Right ventricle myocardium inferior (tissue), 1 donor: Measurements from ENCODE around the gene TMEM163. TPM values are rescaled to one million over a fixed set of nuclear protein-coding genes. Genes with fewer than 3 reads are reported as not detected.
"Not testable (repeated sequence)": the region's sequence is repeated elsewhere in the genome, so short reads cannot be mapped to it uniquely, and the experiment has no call there.

ENCODE experiments used
- ATAC-seq: fragments of 200-7000 bp; cut with Tn5 transposase; one replicate; pipeline ENCODE4 v1.9.1; 2020; ENCODE audit warnings: mild to moderate bottlenecking, moderate library complexity
- DNase-seq: peaks from one replicate; pipeline ENCODE4 v3.0.0; 2021; ENCODE audit errors: missing footprints
- intact Hi-C: fragments of 100-400 bp; cut with DNase I; formaldehyde crosslinking; loops from one replicate; pipeline ENCODE4 v1.11.0; 2022
- total RNA-seq: library from RNA; stranded (reverse); fragmentation: NEBNext Ultra II Directional; extraction: Animal tissue kit (Norgen Biotek cat#: 25700); gene quantifications from one replicate; pipeline ENCODE4 v1.2.1, GENCODE V29; 2021
- donor health status: DM: no; HTN: yes; CAD: no; lungs with severe emphysema.

The TMEM163 gene
- total RNA-seq, 1 donor from 2014 or later, result 0.46 TPM

DNA sequence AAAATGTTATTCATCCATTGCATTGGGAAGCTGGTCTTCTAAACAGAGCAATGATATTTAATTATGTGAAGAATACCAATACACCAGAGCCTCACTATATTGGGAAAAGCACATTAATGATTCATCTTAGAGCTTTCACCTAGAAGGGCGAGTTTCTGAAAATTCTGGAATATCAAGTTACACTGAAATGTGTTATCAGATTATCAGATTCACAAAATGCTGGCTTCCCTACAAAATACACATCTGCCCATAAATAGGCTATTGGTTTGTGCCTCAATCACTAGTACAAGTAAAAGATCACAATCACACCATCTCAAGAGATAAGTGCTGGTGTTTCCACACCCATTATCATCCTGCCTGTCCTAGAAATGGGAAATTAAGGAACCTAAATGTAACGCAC, 200.7 kb downstream of the TMEM163 start:
- intact Hi-C loops, result no loop called here
- no peak for DNase-seq
- no peak for ATAC-seq

GRCh38 chr2:134515137-134515536, 203.7 kb downstream of the TMEM163 start:
- intact Hi-C loops, result no loop called here
- no peak for ATAC-seq
- no peak for DNase-seq

DNA sequence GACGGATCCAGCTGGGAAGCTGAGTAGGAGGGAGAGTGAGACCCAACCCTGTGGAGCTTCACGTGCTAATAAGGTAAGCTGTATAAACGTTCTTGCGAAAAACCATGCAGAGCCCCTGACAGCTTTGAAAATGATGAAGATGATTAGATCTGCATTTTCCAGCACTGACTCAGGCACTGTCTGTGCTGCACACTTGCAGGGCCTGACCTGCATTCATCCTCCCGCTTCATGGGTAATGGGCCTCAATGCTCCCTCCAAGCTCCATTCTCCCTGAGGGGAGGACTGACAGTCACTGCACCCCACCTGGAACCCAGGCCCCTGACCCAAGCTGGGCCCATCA, 205.4 kb downstream of the TMEM163 start:
- intact Hi-C loops, result no loop called here
- DNase-seq, result no peak
- no peak for ATAC-seq

- DNase-seq (no peak), ATAC-seq (no peak)
- intact Hi-C loops, result no loop called here
Measured at GRCh38 chr2:134512734-134513464, 205.9 kb downstream of the TMEM163 start.

DNA sequence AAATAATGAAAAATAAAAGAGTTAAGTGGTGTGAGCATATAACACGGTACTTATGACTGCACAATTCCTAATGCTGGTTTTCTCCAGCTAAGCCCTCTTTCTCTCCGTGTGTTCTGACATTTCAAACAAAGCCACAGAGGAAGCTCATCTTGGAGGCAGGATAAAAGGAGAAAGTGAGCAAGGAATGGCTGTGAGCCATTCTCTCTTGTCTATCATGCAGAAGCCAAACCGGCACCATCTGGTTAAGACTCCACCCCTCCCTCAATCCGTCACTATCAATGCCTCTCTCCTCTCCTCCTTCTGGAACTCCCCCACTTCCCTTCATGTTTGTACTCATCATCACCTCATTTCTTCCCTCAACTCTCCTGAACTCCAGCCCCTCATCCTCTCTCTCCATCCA, 210.4 kb downstream of the TMEM163 start:
- ATAC-seq, result no peak
- DNase-seq, result no peak
- intact Hi-C loops, result no loop called here

- no peak for ATAC-seq
Measured at GRCh38 chr2:134507697-134508096, 211.1 kb downstream of the TMEM163 start.

DNA sequence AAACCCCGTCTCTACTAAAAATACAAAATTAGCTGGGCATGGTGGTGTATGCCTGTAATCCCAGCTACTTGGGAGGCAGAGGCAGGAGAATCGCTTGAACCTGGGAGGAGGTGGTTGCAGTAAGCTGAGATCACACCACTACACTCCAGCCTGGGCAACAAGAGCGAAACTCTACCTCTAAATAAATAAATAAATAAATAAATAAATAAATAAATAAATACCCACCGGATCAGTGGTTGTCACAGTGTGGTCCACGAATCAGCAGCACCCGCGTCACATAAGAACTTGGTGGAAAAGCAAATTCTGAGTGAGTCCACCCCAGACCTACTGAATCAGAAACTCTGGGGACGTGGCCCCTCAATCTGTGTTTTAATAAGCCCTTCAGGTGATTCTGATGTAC, 211.6 kb downstream of the TMEM163 start:
- intact Hi-C loops, DNase-seq, ATAC-seq: not testable (repeated sequence)

More at GRCh38 chr2:134507697-134508096, 211.1 kb downstream of the TMEM163 start:
- intact Hi-C loops, result no loop called here
- no peak for DNase-seq

DNA sequence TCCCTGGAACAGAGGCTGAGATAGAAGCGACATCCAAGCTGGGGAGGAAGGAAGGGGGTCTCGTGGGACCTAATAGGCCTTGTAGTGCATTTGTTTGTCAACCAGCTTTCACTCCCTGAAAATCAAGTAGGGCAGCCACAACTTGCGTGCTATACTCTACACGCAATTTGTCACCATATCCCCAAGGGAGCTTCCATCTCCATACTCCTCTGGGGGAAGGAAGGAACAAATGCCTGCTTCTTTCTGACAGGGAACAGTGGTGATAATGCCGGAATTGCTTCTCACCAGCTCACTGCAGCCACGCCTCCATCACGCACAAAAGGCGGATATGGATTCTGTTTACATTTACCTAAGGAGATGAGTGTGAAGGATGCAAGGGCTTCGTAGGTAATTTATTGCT, 213.4 kb downstream of the TMEM163 start:
- DNase-seq, result no peak
- intact Hi-C loops, result no loop called here
- ATAC-seq, result no peak

DNA sequence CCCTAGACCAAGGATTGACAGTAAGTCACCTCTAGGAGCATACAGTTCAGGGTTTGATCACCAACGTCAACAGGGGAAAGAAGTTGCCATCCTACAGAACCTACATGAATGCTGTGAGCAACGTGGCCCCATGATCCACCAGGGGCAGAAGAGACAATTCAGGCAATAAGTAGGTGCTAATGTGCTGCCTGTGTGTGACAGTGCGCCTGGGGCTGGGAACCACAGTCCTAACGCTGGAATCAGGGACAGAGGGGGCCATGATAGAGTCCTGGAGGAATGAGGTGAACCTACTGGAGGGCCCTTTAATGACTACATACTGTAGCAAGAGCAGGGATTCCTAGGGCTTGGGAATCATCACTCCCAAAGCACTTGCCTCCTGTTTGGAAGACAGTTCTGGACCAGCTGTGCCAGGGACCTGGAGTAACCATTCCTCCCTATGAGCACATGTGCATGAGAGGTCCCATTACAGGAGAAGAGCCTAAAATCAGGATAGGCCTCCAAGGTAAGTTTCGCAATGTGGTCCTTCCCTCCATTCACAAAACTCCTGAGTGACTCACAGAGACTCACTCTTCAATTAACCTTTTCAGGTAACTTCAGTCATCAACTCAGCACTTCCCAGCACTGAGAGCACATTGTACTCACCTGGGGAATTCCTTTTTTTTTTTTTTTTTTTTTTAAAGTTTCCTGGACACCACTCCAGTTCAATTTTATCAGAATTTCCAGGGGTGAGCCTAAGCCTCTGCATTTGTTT, 214.0 kb downstream of the TMEM163 start:
- ATAC-seq (no peak), DNase-seq (no peak)
- intact Hi-C loops, result no loop called here

DNA sequence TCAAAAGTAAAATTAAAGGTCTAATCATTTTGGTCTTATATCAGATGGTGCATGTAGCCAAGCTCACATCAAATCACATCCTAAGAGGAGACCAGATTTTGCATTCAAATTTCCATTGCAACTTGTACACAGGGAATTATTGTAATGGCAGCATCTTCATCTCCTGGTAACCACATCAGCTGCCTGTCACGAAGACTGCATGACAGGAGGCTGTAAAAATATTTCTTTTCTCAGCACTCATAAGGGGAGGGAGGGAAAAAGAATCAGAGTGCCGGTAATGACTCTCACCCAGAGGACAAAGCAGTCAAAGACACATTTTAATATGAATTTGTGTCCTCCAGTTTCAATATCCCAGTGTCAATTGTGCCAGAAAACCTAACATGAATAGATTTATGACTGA, 216.7 kb downstream of the TMEM163 start:
- no peak for DNase-seq
- intact Hi-C loops, result no loop called here
- no peak for ATAC-seq

- no peak for DNase-seq
- no peak for ATAC-seq
- intact Hi-C loops, result no loop called here
Measured at GRCh38 chr2:134501476-134502091, 217.2 kb downstream of the TMEM163 start.

- intact Hi-C loops, result no loop called here
- ATAC-seq (no peak), DNase-seq (no peak)
Measured at GRCh38 chr2:134500211-134500935, 218.4 kb downstream of the TMEM163 start.

DNA sequence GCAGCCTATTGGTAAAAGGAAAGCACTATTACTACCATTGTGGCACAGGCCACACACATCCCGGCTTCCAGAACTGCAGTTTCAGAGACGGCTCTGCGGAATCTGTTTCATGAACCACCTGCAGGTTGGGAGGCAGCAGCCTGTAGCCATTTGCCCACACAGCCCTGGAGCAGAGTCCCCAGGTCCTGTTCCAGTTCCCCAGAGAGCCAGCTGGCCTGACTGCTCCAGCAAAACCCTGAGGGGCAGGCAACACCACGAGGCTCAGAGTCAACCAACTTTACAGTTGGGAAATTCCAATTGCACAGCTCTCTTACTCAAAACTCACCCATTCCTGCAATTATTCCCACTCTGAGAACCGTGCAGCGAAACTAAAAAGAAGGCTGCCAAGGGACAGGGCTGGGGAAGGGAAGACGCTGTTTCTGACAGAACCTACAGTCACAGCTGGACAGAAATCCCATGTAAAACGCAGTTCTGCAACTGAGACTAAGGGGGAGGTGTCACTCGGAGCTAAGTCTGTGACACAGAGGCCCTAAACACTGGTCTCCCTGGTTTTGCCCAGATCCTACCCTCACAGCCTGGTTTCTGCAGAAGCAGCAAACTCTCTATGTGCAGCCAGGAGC, 219.4 kb downstream of the TMEM163 start:
- intact Hi-C loops, result no loop called here
- DNase-seq (no peak), ATAC-seq (no peak)

GRCh38 chr2:134498654-134499053, 220.1 kb downstream of the TMEM163 start:
- intact Hi-C loops, result no loop called here
- ATAC-seq, result no peak
- DNase-seq, result no peak

DNA sequence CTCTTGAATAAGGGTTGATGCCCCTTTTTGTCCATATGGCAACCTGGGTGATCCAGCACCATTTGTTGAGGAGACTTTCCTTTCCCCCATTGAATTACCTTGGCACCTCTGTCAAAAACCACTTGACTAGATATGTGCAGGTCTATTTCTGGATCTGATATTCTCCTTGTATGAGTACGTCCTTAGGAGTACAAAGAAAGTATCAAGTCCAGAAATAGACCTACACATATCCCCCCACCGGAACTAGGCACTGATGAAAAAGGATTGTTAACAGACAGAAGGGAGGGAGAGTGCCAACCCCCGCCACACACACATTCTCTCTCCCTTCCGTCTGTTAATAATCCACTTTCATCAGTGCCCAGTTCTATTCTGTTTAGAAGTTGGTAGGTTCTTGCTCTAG, 225.0 kb downstream of the TMEM163 start:
- intact Hi-C loops, result no loop called here
- peak; percentile 70 for ATAC-seq
- no peak for DNase-seq

DNA sequence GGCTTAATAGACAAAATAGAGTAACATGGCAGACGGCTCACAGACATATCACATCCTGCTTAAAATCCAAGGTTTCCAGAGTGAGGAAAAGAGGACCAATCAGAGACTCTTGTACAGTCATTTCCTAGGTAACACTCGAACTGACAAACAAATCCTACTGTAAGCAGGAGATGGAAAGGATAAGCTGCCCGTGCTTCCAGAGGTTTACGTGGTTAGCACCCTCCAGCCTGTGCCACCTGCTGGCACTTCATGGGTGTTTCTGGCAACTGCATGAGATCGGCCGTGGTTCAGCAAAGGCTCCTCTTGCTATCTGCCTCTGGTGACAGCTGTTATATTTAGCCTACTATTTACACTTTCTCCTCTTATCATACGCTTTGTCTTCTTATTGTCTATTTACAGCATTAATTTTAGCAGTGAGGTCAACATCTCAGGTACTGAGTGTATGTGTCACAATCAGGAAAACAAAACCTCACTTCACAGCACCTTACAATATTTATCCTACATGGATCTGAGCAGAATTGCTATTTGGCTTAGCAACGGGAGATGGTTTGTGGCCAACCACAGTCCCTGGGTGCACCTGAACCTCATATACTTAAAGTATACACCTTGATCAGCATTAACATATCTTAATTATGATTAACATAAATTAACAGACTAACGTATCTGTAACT, 226.9 kb downstream of the TMEM163 start:
- intact Hi-C loops, result no loop called here
- DNase-seq (no peak), ATAC-seq (peak; percentile 73)

- DNase-seq (no peak), ATAC-seq (no peak)
- intact Hi-C loops, result no loop called here
Measured at GRCh38 chr2:134491022-134491421, 227.8 kb downstream of the TMEM163 start.

DNA sequence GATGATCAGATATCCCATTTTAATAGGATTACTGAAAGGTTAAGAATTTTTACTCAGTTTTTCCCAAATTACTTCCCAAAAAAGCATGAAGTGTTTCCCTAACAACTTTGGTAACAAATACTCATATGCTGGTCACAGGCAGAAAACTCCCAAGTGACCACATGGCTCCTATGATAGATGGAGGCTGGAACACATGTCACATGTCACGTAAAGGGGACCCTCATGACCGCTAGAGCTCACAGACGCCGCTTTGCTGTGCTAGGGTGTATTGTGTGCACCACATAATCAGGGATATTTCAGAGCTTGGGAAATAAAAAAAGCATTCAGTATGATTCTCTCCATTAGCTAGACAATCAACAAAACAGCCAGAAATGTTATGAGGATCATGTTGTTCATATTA, 228.2 kb downstream of the TMEM163 start:
- ATAC-seq (no peak), DNase-seq (no peak)
- intact Hi-C loops, result no loop called here
